PFSK-1 (cell line): ENCODE results near the gene TBRG1. TPM values are rescaled to one million over a fixed set of nuclear protein-coding genes. Genes with fewer than 3 reads are reported as not detected.

ENCODE experiments used
- FOXP2 ChIP-seq: optimal IDR thresholded peaks from 2 replicates; pipeline ENCODE3; 2011; ENCODE audit warnings: borderline replicate concordance, control low read depth, inconsistent platforms; ENCODE audit not compliant: insufficient read depth; ENCODE audit errors: extremely low read length, extremely low read depth
- POLR2AphosphoS5 ChIP-seq: IDR thresholded peaks from 2 replicates; pipeline ENCODE4 v1.6.1; 2012; ENCODE audit warnings: low read depth, mild to moderate bottlenecking, control low read depth, low read length, moderate library complexity
- REST ChIP-seq, 2 experiments: IDR thresholded peaks; 2 replicates each; pipeline versions ENCODE4 v1.6.1 to v1.8.0; 2011 to 2012; ENCODE audit warnings: low read depth in 2 of 2, low read length in 2 of 2, control low read depth in 1 of 2, inconsistent platforms in 1 of 2, mild to moderate bottlenecking in 1 of 2, moderate library complexity in 1 of 2; ENCODE audit not compliant: insufficient read depth in 1 of 2
- SIN3A ChIP-seq: IDR thresholded peaks from 2 replicates; pipeline ENCODE4 v1.6.1; 2012; ENCODE audit warnings: mild to moderate bottlenecking, low read length, moderate library complexity, borderline replicate concordance; ENCODE audit not compliant: insufficient read depth
- TAF1 ChIP-seq: IDR thresholded peaks from 2 replicates; pipeline ENCODE4 v1.6.1; 2012; ENCODE audit warnings: low read length, control low read depth, borderline replicate concordance; ENCODE audit not compliant: insufficient read depth
- polyA plus RNA-seq: library from polyadenylated mRNA; unstranded; fragments of >200 nt; gene quantifications from one replicate; pipeline ENCODE4 v1.2.1, GENCODE V29; 2012; ENCODE audit warnings: low read depth, missing spikeins; ENCODE audit not compliant: insufficient read length

Gene TBRG1
- polyA plus RNA-seq, result 23.2 TPM

DNA sequence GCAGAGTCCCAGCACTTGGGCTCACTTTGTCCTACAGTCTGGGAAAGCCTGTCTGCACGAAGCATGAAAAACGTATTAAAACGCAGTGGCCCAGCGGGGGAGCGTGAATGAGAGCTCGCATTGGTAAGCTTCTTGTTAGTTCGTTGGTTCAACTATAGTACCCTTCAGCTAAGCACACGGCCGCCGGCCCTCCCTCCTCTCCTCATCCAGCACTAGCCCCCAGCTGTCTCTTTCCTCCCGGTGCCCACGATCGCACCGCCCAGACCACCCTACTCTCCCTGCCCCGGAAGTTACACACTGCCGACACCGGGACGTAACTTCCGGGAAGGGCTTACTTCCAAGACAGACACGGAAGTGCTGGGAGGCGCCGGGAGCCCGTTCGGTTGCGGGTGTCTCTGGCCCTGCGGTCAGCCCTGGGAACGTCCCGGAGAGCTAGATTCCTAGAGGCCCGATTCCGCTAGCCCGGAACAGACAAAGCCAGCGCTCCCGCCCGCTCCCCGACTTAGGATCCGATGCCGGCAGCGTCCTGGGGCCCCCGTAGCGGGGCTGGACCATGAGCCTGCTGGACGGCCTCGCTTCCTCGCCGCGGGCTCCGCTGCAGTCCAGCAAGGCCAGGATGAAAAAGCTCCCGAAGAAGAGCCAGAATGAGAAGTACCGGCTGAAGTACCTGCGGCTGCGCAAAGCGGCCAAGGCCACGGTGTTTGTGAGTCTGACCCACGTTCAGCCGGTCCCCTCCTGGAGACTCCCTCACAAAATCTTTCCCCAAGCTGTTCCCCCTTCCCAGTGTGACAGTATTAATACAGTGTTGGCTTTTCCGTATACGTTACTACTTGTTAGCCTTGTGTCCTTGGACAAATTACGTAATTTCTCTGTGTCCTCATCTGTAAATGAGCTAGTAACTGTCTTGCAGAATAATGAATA is at the start of gene TBRG1:
TSS of gene TBRG1 (plus strand) at position 334 of the 921 bp plus-strand sequence. CDS start at position 554, 220 bp downstream.
- TF ChIP-seq SIN3A (peak; percentile 32; the same call in 1 of the 2 replicates), POLR2AphosphoS5 (peak; percentile 99), REST (IDR thresholded peaks at IDR 0.05; ENCODE audit: insufficient read depth in 1 of 2, low read depth in 2 of 2, low read length in 2 of 2) (peak in 1 of 2 experiments; percentile 35; a peak in 2 of 4 replicates), TAF1 (peak; percentile 94), FOXP2 (peak; percentile 73)

DNA sequence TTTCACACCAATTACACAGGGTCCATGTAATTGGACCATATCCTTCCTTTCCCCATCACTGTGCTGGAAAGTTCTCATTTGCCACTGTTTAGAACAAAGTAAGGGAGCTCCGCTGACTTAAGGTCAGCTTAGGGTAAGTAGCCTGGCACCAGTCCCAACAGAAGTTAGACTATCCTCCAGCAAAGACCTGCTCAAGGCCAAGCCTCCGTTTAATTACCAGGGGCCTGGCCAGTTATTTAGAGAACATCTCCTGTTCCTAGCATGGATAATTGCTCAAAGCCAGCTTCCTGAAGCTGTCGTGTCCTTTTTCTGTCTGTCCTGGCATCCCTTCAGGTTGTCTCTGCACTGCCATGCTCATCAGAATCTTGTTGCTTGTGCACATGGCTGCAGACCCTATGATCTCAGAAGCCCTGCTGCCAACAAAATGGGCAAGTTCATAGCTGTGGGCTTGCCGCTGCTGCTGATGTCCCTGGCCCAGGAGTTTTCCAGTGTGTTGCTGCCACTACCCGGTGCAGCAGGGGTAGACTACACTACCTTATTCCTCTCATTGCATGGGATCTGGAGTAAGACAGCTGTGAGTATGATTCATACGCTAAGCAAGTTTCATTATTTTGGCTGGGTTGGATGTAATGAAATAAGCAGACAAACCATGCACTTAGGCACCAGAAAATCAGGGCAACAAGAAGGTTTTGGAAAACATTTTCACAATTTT is 44.8 kb upstream of the TBRG1 start:
- TF ChIP-seq POLR2AphosphoS5 (no peak), FOXP2 (no peak), TAF1 (no peak), REST (IDR thresholded peaks at IDR 0.05; ENCODE audit: insufficient read depth in 1 of 2, low read depth in 2 of 2, low read length in 2 of 2) (no peak), SIN3A (no peak)

- TF ChIP-seq FOXP2 (no peak), REST (IDR thresholded peaks at IDR 0.05; ENCODE audit: insufficient read depth in 1 of 2, low read depth in 2 of 2, low read length in 2 of 2) (no peak), TAF1 (no peak)
These were observed 43.9 kb upstream of the TBRG1 start for GRCh38 chr11:124578761-124579160.

GRCh38 chr11:124581817-124582216 is 40.8 kb upstream of the TBRG1 start:
- TF ChIP-seq TAF1, result no peak
- no peak for TF ChIP-seq REST (IDR thresholded peaks at IDR 0.05; ENCODE audit: insufficient read depth in 1 of 2, low read depth in 2 of 2, low read length in 2 of 2)
- TF ChIP-seq POLR2AphosphoS5, result no peak
- TF ChIP-seq FOXP2, result no peak
- no peak for TF ChIP-seq SIN3A
